Measurements from ENCODE around the gene PTH1R.

GRCh38 chr3:46931631-46932331 lies 54.3 kb downstream of the PTH1R start:
- TF ChIP-seq POLR2A (IDR thresholded peaks at IDR 0.05; ENCODE audit: extremely low read depth, insufficient read length): no peak
- TF ChIP-seq CTCF (IDR thresholded peaks at IDR 0.05; ENCODE audit: low read depth, low read length): no peak
- TF ChIP-seq MAX (IDR thresholded peaks at IDR 0.05; ENCODE audit: low read depth, low read length): no peak

Measured in NB4 (cell line).